ENCODE data around the gene RIC8B. TPM values are rescaled to one million over a fixed set of nuclear protein-coding genes. Genes with fewer than 3 reads are reported as not detected.

Gene RIC8B
- total RNA-seq, 1 donor from 2014 or later = 16.7 TPM

DNA sequence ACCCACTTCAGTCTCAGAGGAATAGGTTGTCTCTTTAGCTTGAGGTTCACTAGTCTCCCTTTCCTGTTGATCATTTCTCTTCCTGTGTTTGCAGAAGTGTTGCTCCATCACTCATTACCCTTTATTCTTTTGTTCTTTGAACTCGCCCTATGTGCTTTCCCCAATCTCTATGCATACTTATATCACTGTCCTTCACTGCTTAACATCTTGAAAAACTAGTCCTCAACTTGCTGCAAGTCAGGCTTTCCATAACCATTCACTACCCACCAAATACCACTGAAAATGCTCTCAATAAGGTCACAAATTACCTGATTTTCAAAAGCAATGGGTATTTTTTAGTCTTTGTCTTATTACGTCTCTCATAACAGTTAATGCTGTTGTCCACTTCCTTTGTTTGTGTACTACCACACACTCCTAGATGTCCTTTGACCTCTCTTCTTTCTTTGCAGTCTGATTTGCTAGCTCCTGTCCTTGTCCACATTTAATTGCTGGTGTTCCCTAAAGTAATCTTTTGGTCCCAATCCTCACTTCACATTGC, 80.8 kb downstream of the RIC8B start:
- no peak for TF ChIP-seq CTCF (IDR thresholded peaks at IDR 0.05)

GRCh38 chr12:106861984-106862916, 87.8 kb downstream of the RIC8B start:
- intact Hi-C loops (cut with DNase I) = no loop called here
- no peak overlapping the region for H3K27ac ChIP-seq
- ATAC-seq = no peak
- no peaks in the 10 kb centered on the region for H3K27me3 ChIP-seq (ENCODE audit: low read depth)
- no peak for DNase-seq
- peaks cover 16% of the 10 kb centered on the region for H3K36me3 ChIP-seq
- no peaks in the 10 kb centered on the region for H3K4me1 ChIP-seq
- no peaks in the 10 kb centered on the region for H3K9me3 ChIP-seq
- TF ChIP-seq CTCF (IDR thresholded peaks at IDR 0.05) = no peak
- H3K4me3 ChIP-seq = no peak overlapping the region

More for the DNA sequence above, 80.8 kb downstream of the RIC8B start:
- no peaks in the 10 kb centered on the region for H3K4me1 ChIP-seq
- H3K9me3 ChIP-seq = no peaks in the 10 kb centered on the region
- DNase-seq = no peak
- ATAC-seq = no peak
- peaks cover 26% of the 10 kb centered on the region for H3K36me3 ChIP-seq
- H3K4me3 ChIP-seq = no peak overlapping the region
- intact Hi-C loops (cut with DNase I) = no loop called here
- no peak overlapping the region for H3K27ac ChIP-seq
- H3K27me3 ChIP-seq (ENCODE audit: low read depth) = no peaks in the 10 kb centered on the region

- no peak for TF ChIP-seq CTCF (IDR thresholded peaks at IDR 0.05)
- Histone ChIP-seq H3K36me3 (peaks cover 16% of the 10 kb centered on the region), H3K4me3 (no peak overlapping the region), H3K4me1 (no peaks in the 10 kb centered on the region), H3K9me3 (no peaks in the 10 kb centered on the region), H3K27me3 (ENCODE audit: low read depth) (no peaks in the 10 kb centered on the region), H3K27ac (no peak overlapping the region)
- DNase-seq (no peak), ATAC-seq (no peak)
- intact Hi-C loops (cut with DNase I) = no loop called here
These were observed 88.7 kb downstream of the RIC8B start for GRCh38 chr12:106863189-106863588.

GRCh38 chr12:106865683-106866082, 91.2 kb downstream of the RIC8B start:
- no peak overlapping the region for H3K27ac ChIP-seq
- H3K4me3 ChIP-seq = no peak overlapping the region
- no peak for ATAC-seq
- DNase-seq = no peak
- no peaks in the 10 kb centered on the region for H3K27me3 ChIP-seq (ENCODE audit: low read depth)
- no peaks in the 10 kb centered on the region for H3K9me3 ChIP-seq
- H3K36me3 ChIP-seq = peaks cover 9% of the 10 kb centered on the region
- intact Hi-C loops (cut with DNase I) = no loop called here
- no peak for TF ChIP-seq CTCF (IDR thresholded peaks at IDR 0.05)
- H3K4me1 ChIP-seq = no peaks in the 10 kb centered on the region

DNA sequence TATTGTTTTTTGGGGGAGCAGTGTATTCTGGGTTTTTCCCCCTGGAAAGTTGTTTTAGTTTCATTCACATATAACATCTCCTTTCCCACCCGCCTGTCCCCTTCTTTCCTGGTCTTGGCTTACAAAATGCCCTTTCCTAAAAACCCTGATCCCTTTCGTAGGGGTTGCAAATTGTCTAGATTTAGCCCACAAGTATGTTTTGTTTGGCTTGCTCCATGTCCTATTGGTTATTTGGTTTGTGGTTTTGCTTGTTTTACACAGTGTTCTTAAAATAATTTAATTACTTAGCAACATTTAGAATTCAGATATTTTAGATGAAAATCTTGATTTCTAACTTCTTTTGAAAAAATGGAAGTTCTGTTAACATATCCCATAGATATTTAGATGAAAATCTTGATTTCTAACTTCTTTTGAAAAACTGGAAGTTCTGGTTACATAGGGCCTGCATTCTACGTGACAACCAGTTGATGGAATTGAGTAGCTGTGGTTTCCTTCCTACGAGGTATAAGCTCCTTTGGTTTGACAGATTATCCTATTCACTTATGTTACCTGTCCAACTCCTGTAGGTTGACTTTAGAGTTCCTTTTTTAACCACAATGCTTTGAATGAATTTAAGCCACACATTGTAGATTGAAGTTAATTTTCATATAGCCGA, 92.1 kb downstream of the RIC8B start:
- Histone ChIP-seq H3K27me3 (ENCODE audit: low read depth) (no peaks in the 10 kb centered on the region), H3K4me3 (no peak overlapping the region), H3K9me3 (no peaks in the 10 kb centered on the region), H3K4me1 (no peaks in the 10 kb centered on the region), H3K27ac (no peak overlapping the region), H3K36me3 (peaks cover under 1% of the 10 kb centered on the region)
- no peak for TF ChIP-seq CTCF (IDR thresholded peaks at IDR 0.05)
- intact Hi-C loops (cut with DNase I) = no loop called here
- no peak for DNase-seq
- no peak for ATAC-seq
